HG03095 (cell line): Measurements from ENCODE around the gene SCAMP1.

Experiments used
- ATAC-seq: cut with Tn5 transposase; IDR thresholded peaks from one replicate; pipeline ENCODE4 v1.9.1; 2021; ENCODE audit warnings: moderate library complexity; ENCODE audit not compliant: unreplicated experiment

The SCAMP1 gene

DNA sequence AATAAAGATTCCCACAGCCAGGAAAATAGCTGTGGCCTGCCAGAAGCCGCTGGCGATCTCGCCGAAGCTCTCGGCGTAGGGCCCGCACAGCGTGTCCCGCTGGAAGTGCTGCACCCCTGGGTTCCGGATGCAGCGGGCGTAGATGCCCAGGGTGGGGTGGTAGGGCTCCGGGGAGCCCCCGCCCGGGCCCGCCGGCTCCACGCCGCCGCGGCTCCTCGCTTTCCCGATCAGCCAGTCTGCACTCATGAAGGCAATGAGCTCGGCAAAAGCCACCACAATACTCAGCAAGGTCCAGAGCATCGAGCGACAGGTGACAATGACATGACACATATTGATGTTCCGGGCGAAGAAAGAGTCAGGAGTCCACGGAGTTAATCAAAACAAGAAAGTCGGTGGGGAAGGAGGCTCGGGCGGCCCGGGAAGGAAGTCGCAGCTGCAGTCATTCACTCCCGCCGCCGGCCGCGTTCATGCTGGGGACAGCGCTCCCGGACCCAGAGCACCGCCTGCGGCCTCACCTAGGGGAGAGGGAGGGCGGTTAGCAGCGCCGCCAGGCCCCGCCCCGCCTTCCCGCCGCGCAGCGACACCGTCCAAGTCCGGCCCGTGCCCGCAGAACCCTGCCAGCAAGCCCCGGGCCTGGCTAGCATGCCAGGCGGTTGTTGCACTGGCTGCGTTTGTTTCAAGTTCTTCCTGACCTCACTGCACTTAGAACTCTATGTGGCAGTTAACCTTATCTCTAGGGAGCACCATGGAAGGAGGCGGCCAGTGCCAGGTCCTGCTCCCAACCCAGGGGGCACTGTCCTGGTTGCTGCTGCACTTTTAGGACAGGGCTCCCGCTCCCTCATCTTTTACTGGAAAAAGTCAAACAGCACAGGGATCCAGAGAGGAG is 149.7 kb downstream of the SCAMP1 start:
- ATAC-seq: peak; percentile 75

DNA sequence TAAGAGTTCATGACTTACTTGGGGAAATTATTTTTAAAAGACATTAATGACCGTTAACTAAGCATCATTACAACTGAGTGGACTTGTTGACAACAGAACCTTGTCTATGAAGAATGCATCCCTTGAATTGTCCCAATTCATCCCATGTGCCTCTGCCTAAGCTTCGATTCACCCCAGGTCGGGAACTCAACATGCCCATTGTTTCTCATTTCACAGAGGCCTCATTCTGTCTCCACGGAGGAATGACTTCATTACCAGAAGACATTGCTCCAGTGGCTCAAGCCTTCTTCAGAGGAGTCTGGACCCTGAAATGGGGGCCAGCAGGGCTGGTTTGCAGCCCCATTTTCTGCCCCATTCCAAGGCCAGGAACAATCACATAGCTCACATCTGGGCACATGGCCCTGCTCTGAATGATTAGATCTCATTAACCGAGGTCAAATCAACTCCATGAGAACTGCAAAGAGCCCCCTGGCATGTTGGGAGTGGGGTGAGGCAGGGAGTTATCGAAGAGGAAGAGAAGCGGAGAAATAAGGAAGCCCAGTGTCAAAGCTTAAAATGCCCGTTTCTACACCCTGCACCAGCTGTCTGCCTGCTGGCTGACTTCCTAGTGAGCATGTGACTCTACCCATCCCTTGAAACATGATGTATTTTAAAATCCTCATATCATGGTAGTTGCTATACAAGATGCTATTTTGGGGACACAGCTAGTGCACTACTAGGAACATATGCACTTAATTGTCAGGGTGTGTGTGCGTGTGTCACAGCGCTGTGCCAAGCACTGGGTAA is 150.9 kb downstream of the SCAMP1 start:
- no peak for ATAC-seq

- no peak for ATAC-seq
Observed at GRCh38 chr5:78512435-78512834, 152.0 kb downstream of the SCAMP1 start.

GRCh38 chr5:78513441-78513840 is 153.0 kb downstream of the SCAMP1 start:
- no peak for ATAC-seq

GRCh38 chr5:78514427-78515330 is 154.3 kb downstream of the SCAMP1 start:
- no peak for ATAC-seq

- ATAC-seq: no peak
Observed at GRCh38 chr5:78515670-78516069, 155.3 kb downstream of the SCAMP1 start.

DNA sequence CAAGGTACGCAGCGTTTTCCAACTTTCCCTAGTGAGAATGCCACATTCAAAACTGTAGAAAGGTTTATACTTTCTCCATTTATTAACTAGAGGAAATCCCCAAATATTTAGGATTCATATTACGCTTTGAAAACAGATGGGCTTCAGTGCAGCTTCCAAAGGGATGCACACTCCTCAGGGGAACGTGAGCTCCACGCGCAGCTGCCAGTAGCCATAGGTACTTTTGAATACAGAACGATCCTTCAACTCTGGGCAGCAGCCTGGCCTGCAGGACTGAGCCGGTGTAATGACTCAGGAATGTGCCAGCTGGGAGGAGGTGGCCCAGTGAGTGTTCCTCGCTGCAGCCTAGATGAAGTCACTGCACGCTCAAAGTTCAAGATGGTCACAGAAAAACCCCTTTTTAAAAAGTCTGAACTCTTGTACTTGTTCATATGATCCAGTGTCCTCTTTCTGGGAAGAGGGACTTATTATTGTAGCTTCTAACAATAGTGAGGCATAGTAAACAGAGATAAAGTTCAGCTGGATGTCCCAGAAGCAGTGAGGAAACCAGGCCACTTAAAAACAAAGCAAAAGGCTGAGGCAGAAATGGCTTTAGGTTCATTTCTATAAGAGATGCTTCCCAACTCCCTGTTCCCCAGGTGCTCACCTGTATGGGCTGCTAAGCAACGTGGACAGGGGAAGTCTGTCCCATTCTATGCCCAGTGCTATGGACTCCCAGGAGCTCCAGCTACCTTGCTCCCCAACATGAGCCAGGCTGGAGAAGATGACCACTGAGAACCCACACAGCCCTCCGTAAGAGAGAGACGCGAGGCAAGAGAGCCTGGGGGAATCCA is 158.2 kb downstream of the SCAMP1 start:
- ATAC-seq: no peak

DNA sequence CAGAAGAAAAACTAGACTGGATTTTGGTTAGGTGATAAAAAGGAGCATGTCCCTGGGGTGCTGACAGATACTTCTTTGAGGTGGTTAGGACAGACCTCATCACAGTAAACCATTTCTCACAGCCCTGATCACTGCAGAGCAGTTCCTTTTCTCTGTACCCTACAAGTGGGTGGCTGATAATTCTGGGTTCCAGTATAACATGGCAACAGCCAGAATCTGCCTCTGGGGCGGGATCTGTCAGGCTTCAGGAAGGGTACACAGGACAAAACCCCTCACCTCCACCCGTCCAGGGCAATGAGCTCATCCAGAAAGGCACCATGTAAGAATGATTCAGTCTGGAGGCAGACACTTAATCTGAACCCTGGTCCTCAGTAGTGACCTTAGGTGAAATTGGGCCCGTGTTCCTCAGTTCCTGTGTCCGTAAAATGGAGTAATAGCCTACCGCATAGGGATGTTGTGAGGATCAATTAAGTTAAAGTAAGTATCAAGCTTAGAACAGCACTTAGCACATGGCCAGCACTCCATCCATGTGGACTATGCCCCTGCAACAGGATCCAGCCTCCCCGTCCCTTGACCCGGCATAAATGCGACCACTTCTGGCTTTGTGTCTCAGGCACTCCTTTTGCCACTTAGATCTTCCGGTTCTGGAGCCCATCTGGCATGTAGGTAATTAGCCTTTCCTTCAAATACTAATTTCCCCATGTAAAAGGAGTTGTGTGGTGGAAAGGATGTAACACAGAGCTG is 159.0 kb downstream of the SCAMP1 start:
- ATAC-seq: no peak

DNA sequence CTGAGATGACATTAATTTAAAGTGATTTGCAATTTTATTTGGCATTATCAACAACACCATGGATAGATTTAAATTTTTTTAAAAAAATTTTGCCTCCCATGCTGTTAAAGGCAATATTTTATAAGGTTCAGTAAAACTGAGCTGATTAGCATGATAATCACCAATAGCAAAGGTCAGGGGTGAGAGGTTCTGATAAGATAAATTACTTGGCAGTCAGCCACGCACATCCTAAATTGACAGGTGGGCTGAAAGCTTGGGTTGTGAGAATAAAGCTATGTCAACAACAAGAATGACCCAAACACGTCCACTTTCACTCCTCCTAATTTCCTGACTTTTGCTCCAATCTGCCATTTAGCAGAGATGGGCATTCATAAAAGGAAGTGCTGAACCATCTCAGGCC is 161.0 kb downstream of the SCAMP1 start:
- no peak for ATAC-seq

- no peak for ATAC-seq
Observed at GRCh38 chr5:78522476-78523260, 162.3 kb downstream of the SCAMP1 start.

DNA sequence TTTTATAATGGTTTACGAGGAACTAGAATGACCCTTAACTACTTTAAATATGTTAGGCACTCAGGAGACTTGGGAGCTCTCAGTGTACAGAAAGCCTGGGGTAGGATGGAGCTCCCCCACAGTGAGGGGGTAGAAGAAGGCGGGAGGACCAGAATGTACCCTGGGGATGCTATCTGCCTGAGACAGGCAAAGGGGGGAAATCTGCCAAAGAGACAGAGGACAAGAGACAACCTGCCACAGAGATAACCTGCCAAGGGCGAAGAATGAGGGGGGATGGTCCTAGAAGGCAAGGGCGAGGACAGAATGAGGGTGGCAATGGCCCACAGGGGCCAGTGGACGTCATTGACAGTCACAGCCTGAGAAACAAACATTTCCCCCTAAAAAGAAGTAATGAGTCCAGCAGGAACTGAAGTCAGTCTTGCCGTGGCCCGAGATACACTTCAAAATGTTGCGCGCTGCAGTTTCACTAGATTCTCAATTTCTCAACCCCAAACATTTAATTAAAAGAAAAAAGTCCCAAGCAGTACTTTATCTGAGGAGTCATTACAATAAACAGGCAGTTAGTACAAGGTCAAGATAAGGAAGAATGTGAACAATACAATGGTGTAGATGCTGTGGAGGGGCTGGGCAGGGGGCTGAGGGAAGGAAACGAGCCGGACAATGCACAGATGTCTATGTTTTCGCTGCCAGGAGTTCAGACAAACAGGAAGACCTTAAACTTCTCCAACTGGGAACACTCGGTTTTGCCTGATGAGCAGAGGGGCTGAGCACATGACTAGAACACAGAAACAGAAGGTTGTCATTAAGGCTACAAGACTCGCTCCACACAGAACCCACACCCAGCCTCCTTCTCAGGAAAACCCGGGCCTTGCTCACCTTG is 163.1 kb downstream of the SCAMP1 start:
- ATAC-seq: no peak

DNA sequence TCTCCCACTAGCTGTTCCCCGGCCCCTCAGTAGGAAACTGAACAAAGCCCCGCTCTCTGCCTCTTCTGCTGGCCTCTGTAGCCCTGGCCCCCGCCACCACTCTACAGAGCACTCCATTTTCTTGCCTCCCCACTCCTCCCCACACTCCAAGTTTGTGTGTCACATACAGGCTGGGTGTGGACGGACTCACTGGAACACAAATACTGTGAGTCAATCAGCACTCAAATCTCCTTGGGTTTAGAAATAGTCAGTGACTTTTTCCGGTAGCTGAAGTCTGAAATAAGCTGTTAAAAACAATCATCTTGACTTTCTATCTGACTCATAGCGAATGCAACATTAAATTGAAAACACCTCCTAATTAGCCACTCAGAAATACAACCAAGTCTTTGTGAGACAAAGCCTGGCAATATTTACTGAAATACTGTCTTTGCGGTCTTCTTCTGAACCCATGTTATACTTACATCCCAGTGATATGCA is 165.7 kb downstream of the SCAMP1 start:
- no peak for ATAC-seq

GRCh38 chr5:78527054-78527859 is 166.8 kb downstream of the SCAMP1 start:
- no peak for ATAC-seq

- ATAC-seq: no peak
Observed at GRCh38 chr5:78527925-78528324, 167.5 kb downstream of the SCAMP1 start.
